SH-SY5Y (cell line): Measurements from ENCODE around the gene P4HTM.
A peak's percentile ranks its signal among the peaks of the same experiment; 100 is the strongest.

ENCODE experiments used
- GATA2 ChIP-seq: IDR thresholded peaks from 2 replicates; pipeline ENCODE4 v1.6.1; 2011; ENCODE audit warnings: mild to moderate bottlenecking, low read depth, low read length
- GATA3 ChIP-seq: IDR thresholded peaks from 2 replicates; pipeline ENCODE4 v1.6.1; 2011; ENCODE audit warnings: low read depth, mild to moderate bottlenecking, low read length, moderate library complexity

P4HTM gene

DNA sequence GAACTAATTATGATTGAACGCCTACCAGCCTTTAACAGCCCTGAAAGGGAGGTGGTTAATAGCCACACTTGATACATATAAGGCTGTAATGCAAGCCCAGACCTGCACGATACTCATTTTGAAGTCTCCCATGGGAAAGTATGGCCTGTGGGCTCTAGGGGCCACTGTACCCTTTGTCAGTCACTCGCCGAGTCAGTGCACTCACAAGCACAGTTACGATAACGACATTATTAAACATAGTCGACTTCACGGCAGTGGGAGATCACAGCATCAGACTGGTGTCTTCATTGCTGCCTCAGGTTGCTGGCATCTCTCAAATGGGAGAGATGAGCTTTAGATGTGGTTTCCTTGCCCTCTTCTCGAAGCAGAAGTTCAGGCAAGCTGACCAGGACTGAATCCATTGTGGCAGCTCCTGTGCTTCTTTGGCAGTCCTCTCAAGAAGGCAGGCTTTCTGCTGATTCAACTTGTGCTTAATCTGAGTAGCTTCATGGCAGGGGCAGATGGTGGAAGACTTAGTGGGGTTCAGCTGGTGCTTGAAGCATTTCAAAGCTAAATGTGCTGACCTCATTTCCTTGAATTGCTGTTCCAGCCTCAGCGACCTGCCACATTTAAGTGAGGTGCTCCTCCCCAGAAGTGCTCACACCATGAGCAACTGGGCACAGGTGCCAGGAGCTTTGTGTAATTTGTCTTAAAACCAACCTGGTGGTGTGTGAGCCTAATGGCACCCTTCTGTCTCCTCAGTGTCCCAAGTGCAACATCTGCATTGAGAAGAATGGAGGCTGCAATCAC, 15.8 kb upstream of the P4HTM start:
- TF ChIP-seq GATA2, result no peak

DNA sequence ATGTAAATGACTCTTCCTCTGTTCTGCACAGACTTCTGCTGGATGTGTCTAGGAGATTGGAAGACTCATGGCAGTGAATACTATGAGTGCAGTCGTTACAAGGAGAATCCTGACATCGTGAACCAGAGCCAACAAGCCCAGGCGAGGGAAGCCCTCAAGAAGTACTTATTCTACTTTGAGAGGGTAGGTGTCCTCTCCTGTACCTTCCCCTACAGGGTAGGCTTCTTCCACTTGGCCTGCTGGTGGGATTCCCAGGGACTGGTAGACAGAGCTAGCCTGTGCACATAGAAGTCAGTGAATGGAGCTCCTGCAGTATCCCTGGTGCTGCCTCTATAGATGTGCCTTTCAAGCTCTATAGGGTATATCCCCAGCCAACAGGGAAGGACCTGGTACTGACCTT, 10.6 kb upstream of the P4HTM start:
- TF ChIP-seq GATA2 (no peak), GATA3 (no peak)

DNA sequence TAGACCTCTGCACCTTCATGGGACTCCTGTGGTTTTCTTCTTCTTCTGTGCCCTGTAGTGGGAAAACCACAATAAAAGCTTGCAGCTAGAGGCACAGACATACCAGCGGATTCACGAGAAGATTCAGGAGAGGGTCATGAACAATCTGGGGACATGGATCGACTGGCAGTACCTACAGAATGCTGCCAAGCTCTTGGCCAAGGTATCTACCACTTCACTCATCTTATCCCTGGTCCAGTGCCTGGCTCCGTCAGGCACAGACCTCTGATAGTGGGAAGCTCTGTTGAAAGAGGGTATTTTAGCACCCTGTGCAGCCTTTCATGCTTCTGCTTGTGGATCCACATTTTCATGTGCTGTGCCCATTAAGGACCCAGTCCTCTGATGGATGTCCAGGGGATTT, 9.7 kb upstream of the P4HTM start:
- no peak for TF ChIP-seq GATA2
- TF ChIP-seq GATA3, result no peak

DNA sequence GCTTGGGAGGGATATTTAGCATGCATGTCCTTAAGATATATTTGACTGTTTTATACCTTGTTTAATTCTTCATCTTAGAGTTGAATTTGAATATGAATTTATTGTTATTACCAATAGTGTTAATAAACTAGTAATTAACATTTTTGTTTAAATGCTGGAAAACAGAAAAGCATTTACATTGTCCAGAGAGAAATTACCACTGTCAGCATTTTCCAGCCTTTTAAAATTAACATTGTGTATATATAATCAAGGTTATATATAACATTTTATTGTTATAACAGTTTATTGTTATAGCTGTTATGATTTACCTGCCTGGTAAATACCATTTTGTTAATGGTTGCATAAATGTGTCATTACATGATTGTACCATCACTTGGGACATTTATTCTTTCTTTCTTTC, 8.0 kb upstream of the P4HTM start:
- no peak for TF ChIP-seq GATA3
- no peak for TF ChIP-seq GATA2

DNA sequence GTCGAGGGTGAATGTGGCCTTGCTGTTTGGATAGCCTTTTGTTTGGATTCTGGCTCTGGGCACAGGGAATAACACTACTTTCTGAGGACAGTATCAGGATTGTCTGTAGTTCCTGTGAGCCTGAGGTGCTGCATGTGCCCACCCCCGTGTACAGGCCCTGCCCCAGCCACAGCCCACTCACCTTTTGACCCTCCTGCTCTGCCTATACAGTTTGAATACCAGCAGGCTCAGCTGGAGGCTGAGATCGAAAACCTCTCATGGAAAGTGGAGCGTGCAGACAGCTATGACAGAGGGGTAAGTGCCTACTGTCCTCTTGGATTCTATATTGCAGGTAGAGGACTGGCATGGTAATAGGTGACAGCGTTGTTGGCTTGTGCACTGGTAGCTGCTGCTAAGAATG, 7.4 kb upstream of the P4HTM start:
- no peak for TF ChIP-seq GATA2
- TF ChIP-seq GATA3, result no peak

DNA sequence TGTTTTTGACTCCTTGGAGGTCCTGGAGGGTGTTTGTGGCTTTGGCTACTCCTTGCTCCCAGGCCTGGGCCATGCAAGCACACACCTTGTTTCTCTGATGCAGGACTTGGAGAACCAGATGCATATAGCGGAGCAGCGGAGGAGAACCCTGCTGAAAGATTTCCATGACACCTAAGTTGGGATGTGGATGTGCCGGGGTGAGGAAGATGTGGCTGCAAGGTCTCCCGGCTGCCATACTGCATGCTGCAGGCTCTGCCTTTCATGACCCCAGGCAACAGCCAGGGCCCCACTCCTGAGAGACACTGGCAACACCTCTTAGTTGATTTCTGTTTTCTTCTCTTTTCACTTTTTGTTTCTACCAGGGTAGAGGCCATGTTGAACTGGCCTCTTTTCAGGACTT, 6.9 kb upstream of the P4HTM start:
- TF ChIP-seq GATA3 (no peak), GATA2 (no peak)

DNA sequence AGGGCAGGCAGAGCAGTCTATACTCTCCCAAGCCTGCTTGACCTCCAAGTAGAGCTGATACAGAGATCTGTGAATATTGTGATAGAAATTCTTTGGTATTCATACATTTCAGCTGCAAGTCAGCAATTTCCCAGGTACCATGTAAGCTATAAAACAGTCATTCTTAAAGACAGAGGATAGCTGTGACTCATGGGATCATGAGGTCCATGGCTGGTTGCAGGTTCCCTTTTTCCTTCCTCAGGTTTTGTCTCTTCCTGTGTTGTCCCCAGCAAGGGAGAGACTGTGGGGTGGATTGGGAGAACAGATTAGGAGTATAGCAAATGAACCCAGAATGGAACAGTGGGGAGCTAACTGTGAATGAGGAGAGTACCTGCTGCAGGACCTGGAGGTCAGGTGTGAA, 5.4 kb upstream of the P4HTM start:
- TF ChIP-seq GATA2, result no peak
- TF ChIP-seq GATA3, result no peak

DNA sequence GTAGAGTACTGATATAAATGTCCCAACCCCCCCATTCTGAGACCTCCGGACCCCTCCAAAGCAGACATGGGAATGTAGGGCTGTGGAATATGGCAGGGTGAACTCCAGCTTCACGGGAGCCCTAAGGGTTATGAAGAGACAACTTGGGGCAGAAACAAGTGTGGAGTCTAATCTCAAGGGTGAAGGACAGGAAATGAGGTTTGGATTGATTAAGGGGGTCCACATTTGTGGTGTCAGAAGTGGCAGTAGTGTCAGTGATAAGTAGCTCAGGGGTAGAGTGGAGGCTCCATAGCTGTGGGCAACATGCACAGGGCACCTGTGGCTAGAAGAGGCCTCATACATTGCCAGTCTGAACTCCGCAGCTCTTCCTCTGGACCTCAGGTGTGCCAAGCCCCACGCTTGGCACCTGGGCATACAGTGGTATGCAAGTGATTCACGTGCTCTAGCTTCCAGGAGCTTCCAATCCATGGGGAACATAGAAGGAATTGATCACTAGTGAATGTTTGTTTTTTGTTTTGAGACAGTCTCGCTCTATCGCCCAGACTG, 4.1 kb upstream of the P4HTM start:
- TF ChIP-seq GATA3 (no peak), GATA2 (no peak)

DNA sequence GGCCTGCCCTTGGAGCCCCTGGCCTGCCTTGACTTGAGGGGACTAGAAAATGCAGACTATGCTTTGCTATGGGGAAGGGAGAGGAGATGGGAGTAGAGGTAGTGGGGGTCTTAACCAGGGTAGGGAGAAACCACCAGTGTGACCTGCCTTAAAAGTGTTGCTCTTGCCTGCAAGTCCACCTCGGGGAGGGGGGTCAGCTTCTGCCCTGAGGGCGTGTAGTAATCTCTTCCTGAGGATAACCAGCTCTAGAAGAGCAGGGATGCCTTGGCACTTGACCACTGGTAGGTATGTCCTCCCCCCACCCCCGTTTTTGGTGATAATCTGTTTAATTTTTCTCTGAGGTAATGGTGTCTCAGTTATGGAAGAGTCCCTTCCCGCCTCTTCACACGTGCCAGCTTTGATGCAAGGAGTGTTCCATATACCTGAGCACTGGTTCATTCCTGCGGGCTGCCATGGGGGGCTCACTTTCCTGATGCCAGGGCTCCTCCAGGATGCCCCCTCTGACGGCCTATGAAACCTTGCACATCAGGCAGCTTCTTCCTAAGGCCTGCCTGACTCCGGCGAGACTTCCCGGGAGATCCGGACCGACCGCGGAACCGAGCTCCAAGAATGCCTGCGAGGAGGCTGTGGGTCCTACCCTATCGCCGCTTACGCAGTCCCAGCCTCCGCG, 780 bp upstream of the P4HTM start:
- TF ChIP-seq GATA3, result no peak
- TF ChIP-seq GATA2, result no peak

DNA sequence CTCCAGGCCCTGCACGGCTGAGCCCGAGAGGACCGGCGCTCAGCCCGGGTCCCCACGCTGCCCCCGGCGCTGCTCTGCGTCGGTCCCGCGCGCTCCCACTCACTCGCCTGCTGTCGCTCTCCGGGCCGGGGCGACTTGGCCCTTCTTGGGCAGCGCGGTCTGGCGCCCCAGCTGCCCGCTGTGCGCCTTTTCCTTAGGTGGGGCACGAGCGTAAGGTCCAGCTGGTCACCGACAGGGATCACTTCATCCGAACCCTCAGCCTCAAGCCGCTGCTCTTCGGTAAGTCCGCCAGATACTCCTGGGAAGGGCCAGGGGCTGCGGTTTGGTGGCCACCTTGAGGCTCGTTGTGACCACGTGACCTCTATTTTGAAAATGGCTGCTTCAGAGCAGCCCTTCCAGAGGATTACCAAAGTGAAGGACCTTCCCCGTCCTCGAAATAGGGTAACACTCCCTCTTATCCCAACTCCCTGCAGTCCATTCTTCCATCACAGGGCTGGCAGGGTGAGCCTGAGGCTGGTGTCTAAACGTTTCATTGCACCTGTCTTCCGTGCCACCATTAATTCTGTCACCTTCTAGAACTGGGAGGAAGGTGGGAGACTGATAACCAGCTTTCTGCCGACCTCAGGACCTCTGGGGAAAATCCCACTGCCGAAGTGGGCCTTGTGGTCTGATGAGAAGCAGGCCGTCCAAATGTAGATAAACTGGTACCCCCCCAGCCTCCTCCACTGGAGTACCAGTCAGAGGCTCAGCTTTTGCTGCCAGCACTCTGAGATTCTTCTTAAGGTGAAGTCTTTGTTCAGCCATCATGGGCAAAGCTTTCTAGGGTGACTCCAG, 812 bp downstream of the P4HTM start:
- no peak for TF ChIP-seq GATA2
- TF ChIP-seq GATA3, result no peak

DNA sequence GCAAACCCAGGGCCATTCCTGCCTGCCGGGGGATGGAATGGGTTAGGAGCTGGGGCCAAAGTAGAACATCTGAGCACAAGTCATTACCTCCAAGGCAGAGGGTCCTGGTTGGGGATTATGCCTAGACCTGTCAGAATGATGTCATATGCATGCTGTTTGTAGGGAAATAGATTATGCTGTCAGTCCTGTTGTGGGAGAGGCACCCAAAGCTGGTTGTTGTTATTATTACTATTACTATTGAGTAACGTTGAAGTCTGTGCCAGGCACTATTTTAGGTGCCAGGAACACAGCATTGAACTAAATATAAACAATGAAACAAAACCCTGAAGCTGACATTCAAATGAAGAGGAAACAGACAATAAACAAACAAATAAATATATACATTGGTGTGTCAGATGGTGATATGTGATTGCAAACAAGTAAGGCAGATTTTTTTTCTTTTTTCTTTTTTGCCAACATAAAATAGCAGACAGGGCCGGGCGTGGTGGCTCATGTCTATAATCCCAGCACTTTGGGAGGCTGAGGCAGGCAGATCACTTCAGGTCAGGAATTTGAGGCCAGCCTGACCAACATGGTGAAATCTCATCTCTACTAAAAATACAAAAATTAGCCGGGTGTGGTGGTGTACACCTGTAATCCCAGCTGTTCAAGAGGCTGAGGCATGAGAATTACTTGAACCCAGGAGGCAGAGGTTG, 2.0 kb downstream of the P4HTM start:
- TF ChIP-seq GATA3 (no peak), GATA2 (no peak)

DNA sequence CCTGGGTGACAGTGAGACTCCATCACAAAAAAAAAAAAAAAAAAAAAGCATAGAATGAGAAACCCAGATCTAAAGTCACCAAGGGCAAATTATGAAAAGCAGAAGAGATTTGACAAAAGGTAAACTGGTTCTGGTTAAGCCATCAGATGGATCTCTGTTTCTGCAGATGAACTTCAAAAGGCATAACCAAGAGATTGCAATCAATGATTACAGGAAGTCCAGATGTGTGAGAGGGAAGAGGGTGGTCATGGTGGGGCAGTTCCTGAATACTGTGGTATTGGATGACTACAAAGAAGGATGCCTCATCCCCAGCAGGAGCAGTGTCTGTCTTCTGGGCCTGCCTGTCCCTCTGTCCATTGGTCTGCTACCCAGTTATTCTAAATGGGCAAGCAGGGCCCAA, 3.8 kb downstream of the P4HTM start:
- TF ChIP-seq GATA3 (no peak), GATA2 (peak; percentile 54; the same call in 1 of the 2 replicates)

DNA sequence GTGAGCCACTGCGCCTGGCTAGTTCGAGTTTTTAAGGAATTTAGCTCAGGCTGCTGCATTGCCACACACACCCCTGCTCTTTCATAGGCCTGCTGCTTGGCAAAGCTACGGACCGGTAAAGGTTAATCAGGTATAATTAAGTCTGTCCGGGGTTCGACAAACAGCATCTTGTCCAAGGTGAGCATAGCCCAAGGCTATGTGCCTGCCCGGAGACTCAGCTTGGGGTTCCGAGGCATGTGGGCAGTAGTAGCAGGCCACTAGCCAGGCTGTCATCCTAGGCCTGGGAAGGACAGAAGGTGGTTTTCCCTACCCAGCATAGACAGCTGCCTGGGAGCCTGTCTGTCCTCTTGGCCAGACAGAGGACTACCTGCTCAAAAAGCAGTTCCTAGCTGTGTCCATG, 6.6 kb downstream of the P4HTM start:
- no peak for TF ChIP-seq GATA2
- no peak for TF ChIP-seq GATA3
